ENCODE results near the gene HOXB7.

GRCh38 chr17:48645639-48646182 lies 34.9 kb upstream of the HOXB7 start:
- no peak for TF ChIP-seq CTCF (IDR thresholded peaks at IDR 0.05 in 4 of 5, conservative IDR thresholded peaks at IDR 0.05 in 1 of 5)
- no peak for TF ChIP-seq POLR2A (IDR thresholded peaks at IDR 0.05)

Measured in gastrocnemius medialis (tissue), 4 donors.